Motor neuron (in vitro differentiated cells): ENCODE measurements around the gene ABLIM2. TPM values are rescaled to one million over a fixed set of nuclear protein-coding genes. Genes with fewer than 3 reads are reported as not detected.

ENCODE experiments used
- ATAC-seq, 8 experiments: fragments of 200-7000 bp; cut with Tn5 transposase; replicated peaks in 6 of 8; 2 replicates each; pipeline ENCODE4 v1.8.0; 2021; ENCODE audit warnings: mild to moderate bottlenecking in 8 of 8, moderate library complexity in 8 of 8
- H3K27ac ChIP-seq, 2 donors: fragments of 250-450 bp; sonication (Bioruptor Pico); 2 replicates each; pipeline ENCODE4 v1.9.0; 2021; ENCODE audit warnings: antibody characterized with exemption in 2 of 2, mild to moderate bottlenecking in 2 of 2, moderate library complexity in 1 of 2
- H3K4me1 ChIP-seq, 2 donors: fragments of 250-450 bp; sonication (Bioruptor Pico); replicated peaks in 1 of 2; 2 replicates each; pipeline ENCODE4 v1.6.1; 2021; ENCODE audit warnings: antibody characterized with exemption in 2 of 2, mild to moderate bottlenecking in 2 of 2, moderate library complexity in 1 of 2
- H3K4me3 ChIP-seq, 5 donors: fragments of 250-450 bp; sonication (Bioruptor Pico); 2 replicates each; pipeline ENCODE4 v1.9.0; 2021; ENCODE audit warnings: antibody characterized with exemption in 5 of 5, mild to moderate bottlenecking in 5 of 5, moderate library complexity in 4 of 5
- WGBS, 10 experiments: fragments of 450-650 bp; shearing (Covaris generic); methylation state at CpG; one replicate each; pipeline ENCODE4 v1.0.0; 2022; 5-methylcytosine and 5-hydroxymethylcytosine counted together
- in situ Hi-C, 9 experiments: fragments of 400-800 bp; cut with MboI; loops; one replicate each; pipeline ENCODE4 v1.15.0; 2021; ENCODE audit warnings: low sequenced_read_pairs in 9 of 9, low pct_unique_long_range_greater_than_20kb in 2 of 9; ENCODE audit not compliant: unreplicated experiment in 9 of 9
- total RNA-seq, 8 experiments: library from RNA; unstranded; fragments of 300-600 nt; gene quantifications; 2 replicates each; pipeline versions ENCODE4 v1.2.3 to v1.2.4, GENCODE V29; 2022

ABLIM2 gene
- total RNA-seq, 8 experiments from 2014 or later = 0.58 to 18.7 (median 6.5) TPM

DNA sequence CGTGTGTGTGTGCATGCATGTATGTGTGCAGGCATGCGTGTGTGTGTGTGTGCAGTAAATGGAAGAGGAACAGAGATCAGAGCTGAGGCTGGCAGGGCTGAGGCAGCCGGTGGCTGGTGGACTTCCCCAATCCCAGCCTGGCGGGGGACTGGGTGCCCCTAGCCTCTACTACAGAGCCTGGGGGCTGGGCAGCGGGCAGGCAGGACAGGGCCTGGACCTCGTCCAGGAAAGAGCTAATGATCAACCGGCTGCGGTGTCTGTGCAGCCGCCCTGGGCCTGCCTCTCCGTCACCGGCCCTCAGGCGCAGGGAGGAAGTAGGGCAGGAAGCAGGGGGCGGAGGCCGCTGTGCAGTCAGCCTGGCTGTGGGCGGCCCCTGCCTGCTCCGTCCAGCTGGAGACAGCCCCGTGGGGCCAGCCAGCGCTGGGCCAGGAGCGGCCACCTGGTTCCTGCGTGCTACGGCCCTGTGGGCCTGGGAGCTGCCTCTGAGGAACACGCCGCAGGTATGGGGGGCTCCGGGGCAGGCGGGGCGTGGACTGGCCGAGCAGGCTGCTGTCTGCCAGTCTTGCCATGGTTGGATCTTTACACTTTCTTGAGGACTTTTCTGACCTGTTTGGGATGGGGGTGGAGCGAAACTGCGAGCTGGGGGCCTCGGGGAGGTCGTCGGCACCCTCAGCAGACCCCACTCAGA lies 40.4 kb upstream of the ABLIM2 start, which contains the start of gene SH3TC1:
TSS of gene SH3TC1 (plus strand) at position 385 of the 688 bp plus-strand sequence. CDS start 5,905 bp downstream, outside the sequence.
- Histone ChIP-seq H3K4me1 (peaks cover 31 to 51% of the 10 kb centered on the region in 2 donors), H3K4me3 (no peak within 1 kb of the TSS), H3K27ac (peak within 1 kb of the TSS; percentile 44 to 83)
- in situ Hi-C loops = no loop called here
- 0 to 20% (median 0%) methylated on average over 1 of the region's 32 CpGs; no CpG with 5 or more reads in 7 of the 10 experiments for WGBS, 10 experiments
- peak; percentile 86 to 99 (median 94) for ATAC-seq

- H3K27ac ChIP-seq = peak overlapping the region in 1 of 2 donors; percentile 83
- no peak overlapping the region for H3K4me3 ChIP-seq
- in situ Hi-C loops = no loop called here
- no peak for ATAC-seq
- 80 to 100% (median 92%) methylated on average over 1 to 6 of the region's 17 CpGs; no CpG with 5 or more reads in 4 of the 10 experiments for WGBS, 10 experiments
- peaks cover 31 to 51% of the 10 kb centered on the region in 2 donors for H3K4me1 ChIP-seq
Observed at GRCh38 chr4:8198206-8198905, 39.7 kb upstream of the ABLIM2 start.

- no peak for ATAC-seq
- 33 to 100% (median 95%) methylated on average over 1 to 4 of the region's 13 CpGs; no CpG with 5 or more reads in 7 of the 10 experiments for whole genome bisulfite sequencing, 10 experiments
- in situ Hi-C loops = no loop called here
- Histone ChIP-seq H3K4me3 (no peak overlapping the region), H3K27ac (no peak overlapping the region), H3K4me1 (peaks cover 31 to 44% of the 10 kb centered on the region in 2 donors)
Observed at GRCh38 chr4:8197521-8197920, 38.9 kb upstream of the ABLIM2 start.

DNA sequence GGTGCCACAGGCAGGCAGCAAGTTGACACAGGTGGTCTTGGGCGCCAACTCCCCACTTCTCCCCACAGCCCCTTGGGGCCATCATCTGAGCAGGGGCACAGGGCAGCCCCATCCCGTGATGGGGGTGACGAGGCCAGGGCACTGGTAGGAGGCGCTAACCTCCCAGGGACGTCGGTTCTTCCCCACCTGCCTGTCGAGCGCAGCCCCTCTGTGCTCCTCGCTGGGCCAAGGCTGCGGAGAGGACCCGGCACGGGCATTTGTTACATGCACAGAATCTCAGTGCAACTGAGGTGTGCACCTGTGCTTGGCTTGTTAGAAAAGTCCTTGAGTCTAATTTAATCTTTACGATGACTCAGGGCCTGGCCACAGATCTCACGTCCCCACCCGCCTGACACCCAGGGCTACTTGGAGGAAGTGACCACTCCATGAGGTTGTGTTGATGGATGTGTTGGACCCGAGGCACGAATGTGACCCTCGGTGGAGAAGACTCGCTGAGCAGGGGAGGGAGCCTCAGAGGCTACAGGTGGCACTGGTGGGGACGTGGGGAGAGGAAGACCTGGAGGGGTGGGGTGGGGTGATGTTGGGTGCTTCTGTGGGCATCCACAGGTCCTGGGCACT lies 37.3 kb upstream of the ABLIM2 start:
- ATAC-seq = no peak
- in situ Hi-C loops = no loop called here
- no peak overlapping the region for H3K4me3 ChIP-seq
- WGBS, 10 experiments = 55 to 100% (median 93%) methylated on average over 1 to 7 of the region's 20 CpGs; no CpG with 5 or more reads in 5 of the 10 experiments
- H3K27ac ChIP-seq = no peak overlapping the region
- H3K4me1 ChIP-seq = peaks cover 24 to 37% of the 10 kb centered on the region in 2 donors

- no peak for ATAC-seq
- Histone ChIP-seq H3K4me1 (peaks cover 19 to 33% of the 10 kb centered on the region in 2 donors), H3K4me3 (no peak overlapping the region), H3K27ac (no peak overlapping the region)
- in situ Hi-C loops = no loop called here
- 0 to 80% (median 60%) methylated on average over 1 to 2 of the region's 7 CpGs; no CpG with 5 or more reads in 7 of the 10 experiments for WGBS, 10 experiments
Observed at GRCh38 chr4:8195431-8195830, 36.8 kb upstream of the ABLIM2 start.

DNA sequence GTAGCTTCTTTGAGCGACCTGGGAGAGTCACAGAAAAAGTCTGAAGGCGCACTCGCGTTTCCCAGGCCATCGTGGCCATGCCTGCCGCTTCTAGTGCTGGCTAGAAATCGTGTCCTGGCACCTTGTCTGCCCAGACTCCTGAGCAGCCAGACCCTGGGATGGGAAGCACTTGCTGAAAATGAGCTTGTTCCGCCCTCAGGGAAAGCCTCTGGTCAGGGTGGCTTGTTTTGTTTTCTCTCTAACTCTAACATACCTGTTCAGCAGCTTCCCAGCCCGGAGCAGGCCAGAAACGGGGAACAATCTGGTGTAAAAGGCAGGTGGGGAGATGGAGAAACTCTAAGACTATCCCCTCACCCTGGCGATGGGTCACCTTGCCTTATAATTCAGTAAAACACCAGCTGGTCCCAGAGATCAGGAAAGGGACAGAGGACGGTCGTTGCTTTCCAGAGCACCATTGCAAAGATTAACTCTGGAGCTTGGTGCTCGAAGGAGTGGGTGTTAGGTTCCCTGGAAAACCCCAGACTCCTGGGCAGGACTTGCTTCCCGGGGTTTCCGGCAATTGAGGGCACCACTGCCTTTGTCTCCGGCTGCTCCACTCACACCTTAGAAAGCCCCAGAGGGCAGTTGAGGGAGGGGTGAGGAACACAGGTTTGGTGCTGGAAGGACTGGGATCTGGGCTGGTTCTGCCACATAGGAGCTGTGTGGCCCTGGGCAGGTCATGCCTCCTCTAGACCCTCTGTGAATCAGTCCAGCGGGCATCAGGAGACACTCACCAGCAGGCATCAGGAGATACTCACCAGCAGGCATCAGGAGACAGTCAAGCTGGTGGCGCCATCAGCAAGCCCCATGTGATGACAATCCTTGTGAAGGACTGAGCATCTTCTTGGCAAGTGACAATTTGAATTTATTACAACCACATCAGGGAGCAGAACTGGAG lies 36.0 kb upstream of the ABLIM2 start:
- no peak for ATAC-seq
- H3K27ac ChIP-seq = no peak overlapping the region
- WGBS, 10 experiments = 60 to 83% (median 80%) methylated on average over 1 to 9 of the region's 19 CpGs; no CpG with 5 or more reads in 5 of the 10 experiments
- in situ Hi-C loops = no loop called here
- no peak overlapping the region for H3K4me3 ChIP-seq
- H3K4me1 ChIP-seq = peaks cover 10 to 25% of the 10 kb centered on the region in 2 donors

DNA sequence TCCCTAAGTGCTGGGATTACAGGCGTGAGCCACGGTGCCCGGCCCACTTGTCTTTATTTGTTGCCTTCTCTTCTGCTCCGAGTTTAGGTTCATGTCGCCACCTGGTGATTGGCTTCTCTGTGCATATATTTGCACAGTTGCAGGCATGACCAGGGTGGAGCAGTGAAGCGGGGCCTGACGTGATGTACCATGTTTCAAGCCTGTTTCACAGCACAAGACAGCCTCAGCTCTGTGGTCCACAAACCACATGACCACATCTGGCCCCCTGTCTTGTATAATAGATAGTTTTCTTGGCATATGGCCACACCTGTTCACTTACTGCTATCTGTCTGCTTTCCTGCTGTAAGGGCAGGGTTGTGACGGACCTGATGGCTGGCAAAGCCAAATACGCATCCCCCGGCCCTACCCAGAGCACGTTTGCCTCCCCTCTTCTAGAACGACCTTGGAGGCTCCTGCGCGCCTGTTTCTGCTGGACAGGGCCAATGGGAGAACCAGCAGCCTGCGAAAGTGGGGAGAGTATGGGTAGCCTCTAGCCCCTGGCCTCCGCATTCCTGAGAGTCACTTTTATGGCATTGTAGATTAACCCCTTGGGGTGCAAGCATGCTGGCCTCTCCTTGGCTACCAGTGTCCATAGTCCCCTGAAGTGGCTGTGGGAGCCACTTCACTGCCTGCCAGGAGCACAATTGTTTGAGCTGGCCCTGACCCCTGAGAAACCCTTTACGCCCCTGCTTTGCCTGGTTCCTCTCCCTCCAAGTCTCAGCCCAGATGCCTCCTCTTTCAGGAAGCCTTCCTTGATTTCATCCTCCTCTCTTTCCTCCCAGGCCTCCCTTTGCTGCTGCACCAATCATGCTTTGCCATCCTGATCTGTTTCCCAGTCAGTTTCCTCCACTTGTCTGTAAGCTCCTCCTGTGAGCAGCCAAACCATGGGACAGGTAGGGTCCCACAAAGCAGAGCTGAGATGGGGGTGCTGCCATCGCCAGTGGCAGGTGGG lies 34.4 kb upstream of the ABLIM2 start:
- 38 to 100% (median 61%) methylated on average over 1 to 12 of the region's 18 CpGs; no CpG with 5 or more reads in 2 of the 10 experiments for WGBS, 10 experiments
- Histone ChIP-seq H3K4me3 (no peak overlapping the region), H3K27ac (no peak overlapping the region), H3K4me1 (peaks cover 0 to 22% of the 10 kb centered on the region in 2 donors)
- in situ Hi-C loops = no loop called here
- peak; percentile 48 to 92 (median 72) for ATAC-seq

- peaks cover 0 to 22% of the 10 kb centered on the region in 2 donors for H3K4me1 ChIP-seq
- ATAC-seq = peak in 6 of 8 experiments; percentile 17 to 73 (median 49)
- no peak overlapping the region for H3K4me3 ChIP-seq
- WGBS, 10 experiments = 18 to 80% (median 75%) methylated on average over 1 to 20 of the region's 23 CpGs; no CpG with 5 or more reads in 4 of the 10 experiments
- peak overlapping the region in 1 of 2 donors; percentile 46 for H3K27ac ChIP-seq
- in situ Hi-C loops = no loop called here
Observed at GRCh38 chr4:8191136-8191747, 32.6 kb upstream of the ABLIM2 start.

DNA sequence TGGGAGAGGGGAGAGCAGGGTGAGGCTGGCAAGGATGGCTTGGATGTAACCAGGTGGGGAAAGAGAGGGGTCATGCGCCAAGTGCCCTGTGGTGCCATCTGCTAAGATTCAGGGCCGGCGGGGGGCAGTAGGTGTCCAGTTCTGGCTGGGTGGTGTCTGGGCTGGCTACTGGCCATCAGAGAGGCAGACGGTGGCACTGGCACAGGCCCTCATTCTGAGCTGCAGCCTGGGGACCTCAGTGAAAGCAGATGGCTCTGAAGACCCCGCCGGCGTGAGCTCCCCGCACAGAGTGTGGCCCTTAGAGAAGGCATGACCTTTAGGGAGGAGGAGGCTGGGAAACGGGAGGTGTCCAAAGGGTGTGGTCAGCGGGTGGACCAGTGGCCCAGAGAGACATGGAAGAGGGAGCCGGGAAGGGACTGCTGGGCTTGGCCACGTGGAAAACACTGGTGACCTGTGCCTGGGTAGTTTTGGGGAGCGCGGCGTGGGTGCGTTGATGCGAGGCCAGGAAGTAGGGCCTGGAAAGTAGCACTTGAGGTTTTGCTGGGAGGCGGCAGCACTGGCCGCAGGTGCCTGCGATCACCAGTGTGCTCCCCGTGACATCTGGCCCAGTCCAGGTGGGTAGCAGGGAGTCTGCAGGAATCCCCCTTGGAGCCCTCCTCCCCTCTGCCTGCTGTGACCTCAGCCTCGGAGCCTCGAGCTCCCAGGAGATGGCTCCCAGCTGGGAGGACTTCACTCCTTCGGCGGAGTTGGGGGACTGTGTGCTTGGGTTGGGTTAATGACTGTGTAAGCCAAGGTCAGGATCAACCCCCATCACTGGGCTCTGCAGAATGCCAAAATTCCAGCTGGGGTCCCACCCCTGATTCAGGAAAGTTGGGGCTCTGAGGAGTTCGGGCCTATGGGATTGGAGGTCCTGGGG lies 31.2 kb upstream of the ABLIM2 start:
- Histone ChIP-seq H3K4me1 (peaks cover 0 to 22% of the 10 kb centered on the region in 2 donors), H3K4me3 (no peak overlapping the region), H3K27ac (no peak overlapping the region)
- in situ Hi-C loops = no loop called here
- 69 to 100% (median 91%) methylated on average over 1 to 9 of the region's 26 CpGs; no CpG with 5 or more reads in 4 of the 10 experiments for WGBS, 10 experiments
- no peak for ATAC-seq

DNA sequence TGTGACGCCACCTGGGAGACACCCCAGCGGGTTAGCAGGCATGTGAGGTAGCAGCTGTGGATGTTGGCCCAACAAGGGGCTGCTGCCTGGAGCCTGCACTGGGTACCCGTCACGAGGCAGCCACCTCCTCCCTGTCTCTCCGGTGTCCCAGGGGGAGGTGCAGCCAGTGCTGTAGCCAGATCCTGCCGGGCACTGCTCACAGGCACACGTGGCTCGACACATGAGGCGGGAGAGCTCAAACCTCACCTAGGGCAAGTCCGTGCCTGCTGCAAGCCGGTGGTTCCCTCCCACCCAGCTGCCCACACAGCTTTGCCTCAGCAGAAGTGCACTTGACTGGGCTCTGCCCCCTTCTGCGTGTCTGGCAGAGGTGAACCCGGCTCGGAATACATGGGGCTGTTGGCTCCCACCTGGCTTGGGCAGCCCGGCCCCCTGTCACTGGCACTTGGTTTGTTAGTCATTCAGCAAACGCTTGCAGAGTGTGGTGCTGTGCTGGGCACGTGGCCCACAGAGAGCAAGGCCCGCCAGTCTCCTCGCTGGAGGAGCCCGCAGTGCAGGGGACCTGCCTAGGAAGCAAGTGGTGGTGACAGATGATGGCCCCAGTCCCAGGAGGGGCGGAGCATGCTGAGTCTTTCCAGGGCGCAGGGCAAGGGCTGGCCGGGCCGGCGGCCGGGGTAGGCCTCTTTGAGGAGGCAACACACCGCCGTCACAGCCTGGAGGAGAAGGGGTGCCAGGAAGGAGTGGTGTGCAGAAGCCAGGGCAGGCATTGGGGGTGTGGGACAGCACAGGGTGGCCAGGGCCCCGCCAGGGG lies 30.3 kb upstream of the ABLIM2 start:
- H3K4me1 ChIP-seq = peaks cover 0 to 22% of the 10 kb centered on the region in 2 donors
- 60 to 93% (median 72%) methylated on average over 2 to 10 of the region's 29 CpGs; no CpG with 5 or more reads in 3 of the 10 experiments for WGBS, 10 experiments
- in situ Hi-C loops = no loop called here
- H3K27ac ChIP-seq = no peak overlapping the region
- H3K4me3 ChIP-seq = no peak overlapping the region
- peak in 6 of 8 experiments; percentile 32 to 66 (median 53) for ATAC-seq
